WTC11 (cell line): ENCODE data around the gene SYCP3. TPM values are rescaled to one million over a fixed set of nuclear protein-coding genes. Genes with fewer than 3 reads are reported as not detected.

ENCODE experiments used
- ATAC-seq: fragments of 200-7000 bp; cut with Tn5 transposase; 2 replicates; pipeline ENCODE4 v1.10.0; 2021; ENCODE audit warnings: mild to moderate bottlenecking, moderate library complexity
- CTCF ChIA-PET: fragments of 300-600 bp; sonication (Branson Sonifier 250); formaldehyde crosslinking; loops from one replicate; lab custom pipeline; 2021; ENCODE audit warnings: antibody characterized with exemption; lab: Charles Lee
- POLR2A ChIA-PET: fragments of 350-600 bp; sonication (Branson Sonifier 250); formaldehyde crosslinking; loops from one replicate; lab custom pipeline; 2021; ENCODE audit warnings: antibody characterized with exemption; lab: Charles Lee
- DNase-seq: peaks from one replicate; pipeline ENCODE4 v3.0.0; 2021; ENCODE audit warnings: low spot score
- H3K27ac Mint-ChIP-seq: 2 replicates; pipeline ENCODE4 v1.8.0; 2021; ENCODE audit warnings: mixed read lengths
- H3K27me3 Mint-ChIP-seq: 2 replicates; pipeline ENCODE4 v1.8.0; 2021; ENCODE audit warnings: low read depth, mild to moderate bottlenecking, moderate library complexity, mixed read lengths
- H3K36me3 Mint-ChIP-seq: 2 replicates; pipeline ENCODE4 v1.8.0; 2021; ENCODE audit warnings: mixed read lengths
- H3K4me1 Mint-ChIP-seq: 2 replicates; pipeline ENCODE4 v1.8.0; 2022; ENCODE audit warnings: mixed read lengths
- H3K4me3 Mint-ChIP-seq: 2 replicates; pipeline ENCODE4 v1.8.0; 2021; ENCODE audit warnings: mild to moderate bottlenecking, moderate library complexity, mixed read lengths
- H3K9me3 Mint-ChIP-seq: 2 replicates; pipeline ENCODE4 v1.8.0; 2021; ENCODE audit warnings: mixed read lengths
- ATF3 ChIP-seq: sonication (generic); formaldehyde crosslinking; conservative IDR thresholded peaks from 2 replicates; pipeline ENCODE4 v1.8.1; 2022; ENCODE audit warnings: mild to moderate bottlenecking, missing genetic modification reagents
- CDX4 ChIP-seq: fragments of 250-450 bp; sonication (Bioruptor Pico); IDR thresholded peaks from 2 replicates; pipeline ENCODE4 v1.9.0; 2021; ENCODE audit warnings: moderate library complexity, mild to moderate bottlenecking, inconsistent platforms, borderline replicate concordance
- E2F1 ChIP-seq: sonication (generic); formaldehyde crosslinking; IDR thresholded peaks from 2 replicates; pipeline ENCODE4 v1.8.0; 2022; ENCODE audit warnings: mild to moderate bottlenecking, missing genetic modification reagents
- GABPB1 ChIP-seq: sonication (generic); formaldehyde crosslinking; IDR thresholded peaks from 2 replicates; pipeline ENCODE4 v1.8.1; 2023; ENCODE audit warnings: mild to moderate bottlenecking, missing genetic modification reagents
- GRHL2 ChIP-seq: fragments of 250-450 bp; sonication (Bioruptor Pico); IDR thresholded peaks from 2 replicates; pipeline ENCODE4 v1.8.0; 2022; ENCODE audit warnings: mild to moderate bottlenecking, moderate library complexity; ENCODE audit not compliant: insufficient replicate concordance, severe bottlenecking
- HMGA2 ChIP-seq: fragments of 250-450 bp; sonication (Bioruptor Pico); IDR thresholded peaks from 2 replicates; pipeline ENCODE4 v1.4.0; 2021; ENCODE audit warnings: mild to moderate bottlenecking, moderate library complexity
- IRF1 ChIP-seq: sonication (generic); formaldehyde crosslinking; IDR thresholded peaks from 2 replicates; pipeline ENCODE4 v1.8.0; 2023; ENCODE audit warnings: missing genetic modification reagents
- JAZF1 ChIP-seq: fragments of 250-450 bp; sonication (Bioruptor Pico); IDR thresholded peaks from 2 replicates; pipeline ENCODE4 v1.9.0; 2021; ENCODE audit warnings: moderate library complexity, mild to moderate bottlenecking, inconsistent platforms
- JUN ChIP-seq: sonication (generic); formaldehyde crosslinking; IDR thresholded peaks from 2 replicates; pipeline ENCODE4 v1.8.0; 2023; ENCODE audit warnings: mild to moderate bottlenecking, missing genetic modification reagents
- STAT6 ChIP-seq: sonication (generic); formaldehyde crosslinking; conservative IDR thresholded peaks from 2 replicates; pipeline ENCODE4 v1.8.1; 2023; ENCODE audit warnings: mild to moderate bottlenecking, low read depth, missing genetic modification reagents, moderate library complexity
- USF1 ChIP-seq: sonication (generic); formaldehyde crosslinking; IDR thresholded peaks from 2 replicates; pipeline ENCODE4 v1.8.0; 2022; ENCODE audit warnings: mild to moderate bottlenecking, missing genetic modification reagents
- ZNF138 ChIP-seq: sonication (generic); formaldehyde crosslinking; conservative IDR thresholded peaks from 2 replicates; pipeline ENCODE4 v1.8.1; 2022; ENCODE audit warnings: mild to moderate bottlenecking, moderate library complexity, missing genetic modification reagents
- ZNF219 ChIP-seq: sonication (generic); formaldehyde crosslinking; IDR thresholded peaks from 2 replicates; pipeline ENCODE4 v1.8.0; 2023; ENCODE audit warnings: missing genetic modification reagents, mild to moderate bottlenecking, borderline replicate concordance
- ZNF263 ChIP-seq: sonication (generic); formaldehyde crosslinking; IDR thresholded peaks from 2 replicates; pipeline ENCODE4 v1.8.1; 2022; ENCODE audit warnings: low read depth, mild to moderate bottlenecking, moderate library complexity, missing genetic modification reagents
- ZNF281 ChIP-seq: sonication (generic); formaldehyde crosslinking; IDR thresholded peaks from 2 replicates; pipeline ENCODE4 v1.8.0; 2023; ENCODE audit warnings: mild to moderate bottlenecking, missing genetic modification reagents
- ZNF317 ChIP-seq: sonication (generic); formaldehyde crosslinking; IDR thresholded peaks from 2 replicates; pipeline ENCODE4 v1.8.1; 2023; ENCODE audit warnings: low read depth, mild to moderate bottlenecking, moderate library complexity, missing genetic modification reagents, borderline replicate concordance
- ZNF416 ChIP-seq: fragments of 250-450 bp; sonication (Bioruptor Pico); IDR thresholded peaks from 2 replicates; pipeline ENCODE4 v1.9.0; 2021; ENCODE audit warnings: mild to moderate bottlenecking, inconsistent platforms
- ZNF532 ChIP-seq: fragments of 250-450 bp; sonication (Bioruptor Pico); IDR thresholded peaks from 2 replicates; pipeline ENCODE4 v1.9.0; 2021; ENCODE audit warnings: mild to moderate bottlenecking, borderline replicate concordance
- total RNA-seq: library from RNA; stranded (reverse); gene quantifications from 3 replicates; pipeline ENCODE4 v1.2.3, GENCODE V29; 2021

SYCP3 gene
- total RNA-seq, 1 experiment from 2014 or later: 0.15 TPM

GRCh38 chr12:101761781-101762180 lies 22.5 kb upstream of the SYCP3 start:
- H3K4me1 Mint-ChIP-seq: peaks cover 8% of the 10 kb centered on the region
- no peaks in the 10 kb centered on the region for H3K9me3 Mint-ChIP-seq
- POLR2A ChIA-PET: no interaction called here
- CTCF ChIA-PET: interaction anchor here (3.3 kb wide), 1 partner anchor 69 kb away, joined by 23 read pairs; the partner anchor contains the start of gene GNPTAB
- H3K36me3 Mint-ChIP-seq: peaks cover 8% of the 10 kb centered on the region
- ATAC-seq: no peak
- H3K27me3 Mint-ChIP-seq: no peaks in the 10 kb centered on the region
- DNase-seq: no peak
- peak overlapping the region; percentile 80 for H3K27ac Mint-ChIP-seq
- no peak overlapping the region for H3K4me3 Mint-ChIP-seq
- no peak for TF ChIP-seq ZNF532 (CRISPR knock-in tag)

GRCh38 chr12:101761350-101761749 lies 22.1 kb upstream of the SYCP3 start:
- H3K27me3 Mint-ChIP-seq: no peaks in the 10 kb centered on the region
- H3K4me3 Mint-ChIP-seq: no peak overlapping the region
- ATAC-seq (no peak), DNase-seq (no peak)
- H3K4me1 Mint-ChIP-seq: peaks cover 8% of the 10 kb centered on the region
- H3K27ac Mint-ChIP-seq: peak overlapping the region; percentile 80
- H3K9me3 Mint-ChIP-seq: no peaks in the 10 kb centered on the region
- peaks cover 5% of the 10 kb centered on the region; the same call in 1 of the 2 replicates for H3K36me3 Mint-ChIP-seq
- no peak for TF ChIP-seq ZNF317
- no peak for TF ChIP-seq ZNF219 (CRISPR knock-in tag)
- no peak for TF ChIP-seq IRF1 (CRISPR knock-in tag)
- TF ChIP-seq JUN: no peak
- no peak for TF ChIP-seq HMGA2 (CRISPR knock-in tag)
- TF ChIP-seq ATF3 (CRISPR knock-in tag): no peak
- no peak for TF ChIP-seq E2F1 (CRISPR knock-in tag)
- no peak for TF ChIP-seq ZNF263 (CRISPR knock-in tag)
- no peak for TF ChIP-seq ZNF281 (CRISPR knock-in tag)
- TF ChIP-seq GRHL2 (CRISPR knock-in tag): no peak
- TF ChIP-seq USF1 (CRISPR knock-in tag): no peak
- TF ChIP-seq JAZF1: no peak
- TF ChIP-seq ZNF138 (CRISPR knock-in tag): no peak
- no peak for TF ChIP-seq CDX4
- no peak for TF ChIP-seq GABPB1
- TF ChIP-seq STAT6: no peak
- TF ChIP-seq ZNF416 (CRISPR knock-in tag): no peak
- ChIA-PET CTCF (interaction anchor here (2.6 to 3.3 kb wide), 2 partner anchors 12 to 69 kb away, joined by 20 to 23 read pairs; partner anchors contain the start of gene GNPTAB), POLR2A (no interaction called here)
